Tibial artery (tissue), 4 donors: Measurements from ENCODE around the gene TMEM245.

Experiments
- DNase-seq, 2 donors: peaks; one replicate each; pipeline ENCODE4 v3.0.0-alpha.2; 2019
- H3K27ac ChIP-seq, 2 donors: fragments of 200-600 bp; sonication (generic) in 1 of 2; 1 replicate in 1 of 2; 2 replicates in 1 of 2; pipeline ENCODE4 v1.5.1; 2018 to 2019; ENCODE audit warnings: mild to moderate bottlenecking in 1 of 2
- H3K27me3 ChIP-seq, 2 donors: fragments of 200-600 bp; sonication (generic) in 1 of 2; one replicate each; pipeline versions ENCODE4 v1.5.1 to v1.6.0; 2016 to 2019
- H3K36me3 ChIP-seq, 3 donors: fragments of 200-600 bp; sonication (generic) in 2 of 3; one replicate each; pipeline ENCODE4 v1.5.1; 2016 to 2019; ENCODE audit warnings: mild to moderate bottlenecking in 2 of 3
- H3K4me1 ChIP-seq, 4 donors: fragments of 200-600 bp; sonication (generic) in 2 of 4; 1 replicate in 3 of 4; 2 replicates in 1 of 4; pipeline ENCODE4 v1.5.1; 2016 to 2019
- H3K4me3 ChIP-seq, 2 donors: fragments of 200-600 bp; sonication (generic) in 1 of 2; 1 replicate in 1 of 2; 2 replicates in 1 of 2; pipeline ENCODE4 v1.5.1; 2018 to 2019; ENCODE audit warnings: mild to moderate bottlenecking in 2 of 2
- H3K9me3 ChIP-seq, 3 donors: fragments of 200-600 bp; sonication (generic) in 1 of 3; one replicate each; pipeline ENCODE4 v1.5.1; 2016 to 2019
- intact Hi-C: fragments of 100-400 bp; cut with DNase I; formaldehyde crosslinking; loops from one replicate; pipeline ENCODE4 v1.15.0; 2023; ENCODE audit warnings: low total_unique reads
- TF ChIP-seq, protein P1 (sequence below), 2 experiments: fragments of 200-600 bp in 1 of 2; fragments of 450-650 bp in 1 of 2; IDR thresholded peaks; one replicate each; pipeline ENCODE4 v1.5.1; 2017 to 2019; ENCODE audit warnings: antibody characterized with exemption in 2 of 2, mild to moderate bottlenecking in 1 of 2, moderate library complexity in 1 of 2

TMEM245 gene

GRCh38 chr9:109083813-109084405 is 35.8 kb downstream of the TMEM245 start:
- TF ChIP-seq, protein P1, sequence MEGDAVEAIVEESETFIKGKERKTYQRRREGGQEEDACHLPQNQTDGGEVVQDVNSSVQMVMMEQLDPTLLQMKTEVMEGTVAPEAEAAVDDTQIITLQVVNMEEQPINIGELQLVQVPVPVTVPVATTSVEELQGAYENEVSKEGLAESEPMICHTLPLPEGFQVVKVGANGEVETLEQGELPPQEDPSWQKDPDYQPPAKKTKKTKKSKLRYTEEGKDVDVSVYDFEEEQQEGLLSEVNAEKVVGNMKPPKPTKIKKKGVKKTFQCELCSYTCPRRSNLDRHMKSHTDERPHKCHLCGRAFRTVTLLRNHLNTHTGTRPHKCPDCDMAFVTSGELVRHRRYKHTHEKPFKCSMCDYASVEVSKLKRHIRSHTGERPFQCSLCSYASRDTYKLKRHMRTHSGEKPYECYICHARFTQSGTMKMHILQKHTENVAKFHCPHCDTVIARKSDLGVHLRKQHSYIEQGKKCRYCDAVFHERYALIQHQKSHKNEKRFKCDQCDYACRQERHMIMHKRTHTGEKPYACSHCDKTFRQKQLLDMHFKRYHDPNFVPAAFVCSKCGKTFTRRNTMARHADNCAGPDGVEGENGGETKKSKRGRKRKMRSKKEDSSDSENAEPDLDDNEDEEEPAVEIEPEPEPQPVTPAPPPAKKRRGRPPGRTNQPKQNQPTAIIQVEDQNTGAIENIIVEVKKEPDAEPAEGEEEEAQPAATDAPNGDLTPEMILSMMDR (IDR thresholded peaks at IDR 0.05) = no peak
- intact Hi-C loops = no loop called here
- Histone ChIP-seq H3K4me3 (no peak overlapping the region), H3K4me1 (no peaks in the 10 kb centered on the region), H3K27me3 (no peaks in the 10 kb centered on the region), H3K27ac (no peak overlapping the region), H3K36me3 (peaks cover 26 to 54% (median 35%) of the 10 kb centered on the region in 3 donors), H3K9me3 (no peaks in the 10 kb centered on the region)
- DNase-seq = no peak

- H3K4me3 ChIP-seq = no peak overlapping the region
- H3K36me3 ChIP-seq = peaks cover 26 to 54% (median 35%) of the 10 kb centered on the region in 3 donors
- TF ChIP-seq, protein P1 (IDR thresholded peaks at IDR 0.05) = no peak
- H3K27me3 ChIP-seq = no peaks in the 10 kb centered on the region
- intact Hi-C loops = no loop called here
- no peaks in the 10 kb centered on the region for H3K9me3 ChIP-seq
- no peaks in the 10 kb centered on the region for H3K4me1 ChIP-seq
- DNase-seq = no peak
- no peak overlapping the region for H3K27ac ChIP-seq
These were observed 36.6 kb downstream of the TMEM245 start for GRCh38 chr9:109083141-109083540.

GRCh38 chr9:109082091-109082620 is 37.6 kb downstream of the TMEM245 start:
- TF ChIP-seq, protein P1 (IDR thresholded peaks at IDR 0.05) = no peak
- Histone ChIP-seq H3K4me1 (no peaks in the 10 kb centered on the region), H3K36me3 (peaks cover 17 to 52% (median 39%) of the 10 kb centered on the region in 3 donors), H3K27ac (no peak overlapping the region), H3K9me3 (no peaks in the 10 kb centered on the region), H3K4me3 (no peak overlapping the region), H3K27me3 (no peaks in the 10 kb centered on the region)
- DNase-seq = no peak
- intact Hi-C loops = no loop called here

GRCh38 chr9:109074236-109074889 is 45.4 kb downstream of the TMEM245 start:
- H3K9me3 ChIP-seq = no peaks in the 10 kb centered on the region
- DNase-seq = no peak

DNA sequence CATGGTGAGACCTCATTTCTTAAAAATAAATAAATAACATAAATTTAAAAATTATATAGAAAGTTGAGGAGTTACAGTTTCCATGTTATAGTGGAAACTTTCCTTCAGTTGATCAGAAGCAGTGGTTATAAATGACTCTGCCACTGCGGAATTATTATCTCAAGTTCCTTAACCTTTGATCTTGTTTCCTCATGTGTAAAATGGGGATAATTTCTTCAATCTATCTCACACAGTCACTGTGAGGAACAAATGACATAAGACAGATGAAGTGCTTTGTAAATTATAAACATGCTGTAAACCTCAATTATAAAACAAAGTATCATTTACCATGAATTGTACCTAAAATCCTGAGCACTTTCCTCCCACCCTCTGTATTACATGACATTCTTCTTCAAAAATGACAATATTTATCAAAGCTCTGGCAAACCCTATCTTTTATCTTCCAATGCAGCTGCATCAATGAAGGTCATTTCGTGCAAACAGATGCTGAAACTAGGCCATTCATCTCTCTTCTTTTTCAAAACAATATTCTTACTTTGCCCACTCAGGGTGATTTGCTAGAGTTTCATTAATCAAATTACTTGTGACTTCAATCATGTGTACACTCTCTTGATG is 46.8 kb downstream of the TMEM245 start:
- Histone ChIP-seq H3K36me3 (peaks cover 32 to 71% (median 58%) of the 10 kb centered on the region in 3 donors), H3K9me3 (no peaks in the 10 kb centered on the region), H3K27me3 (no peaks in the 10 kb centered on the region), H3K27ac (no peak overlapping the region), H3K4me3 (no peak overlapping the region), H3K4me1 (no peaks in the 10 kb centered on the region)
- no peak for DNase-seq
- intact Hi-C loops = no loop called here
- TF ChIP-seq, protein P1 (IDR thresholded peaks at IDR 0.05) = no peak

More at GRCh38 chr9:109074236-109074889, 45.4 kb downstream of the TMEM245 start:
- H3K27ac ChIP-seq = no peak overlapping the region
- H3K27me3 ChIP-seq = no peaks in the 10 kb centered on the region
- peaks cover 44 to 71% (median 61%) of the 10 kb centered on the region in 3 donors for H3K36me3 ChIP-seq
- no peak overlapping the region for H3K4me3 ChIP-seq
- H3K4me1 ChIP-seq = no peaks in the 10 kb centered on the region
- intact Hi-C loops = no loop called here
- TF ChIP-seq, protein P1 (IDR thresholded peaks at IDR 0.05) = no peak
